Dedifferentiated amniotic fluid mesenchymal stem cell (primary cell): ENCODE measurements around the gene SLC34A3.
"Not testable (repeated sequence)": the region's sequence is repeated elsewhere in the genome, so short reads cannot be mapped to it uniquely, and the experiment has no call there.

Experiments
- DNase-seq: peaks from one replicate; pipeline ENCODE4 v3.0.0-alpha.2; 2016; ENCODE audit errors: extremely low spot score

The SLC34A3 gene

GRCh38 chr9:137241490-137242268 lies 11.0 kb downstream of the SLC34A3 start:
- peak; percentile 26 for DNase-seq

- no peak for DNase-seq
Measured at GRCh38 chr9:137242269-137243203, 11.8 kb downstream of the SLC34A3 start.

GRCh38 chr9:137243266-137243625 lies 12.5 kb downstream of the SLC34A3 start:
- DNase-seq = not testable (repeated sequence)

- no peak for DNase-seq
Measured at GRCh38 chr9:137243626-137244485, 13.2 kb downstream of the SLC34A3 start.

GRCh38 chr9:137244486-137245449 lies 14.1 kb downstream of the SLC34A3 start:
- DNase-seq = no peak

- DNase-seq = no peak
Measured at GRCh38 chr9:137245450-137246421, 15.0 kb downstream of the SLC34A3 start.

GRCh38 chr9:137247135-137247915 lies 16.6 kb downstream of the SLC34A3 start:
- DNase-seq = no peak

GRCh38 chr9:137247916-137248175 lies 17.1 kb downstream of the SLC34A3 start:
- no peak for DNase-seq

- DNase-seq = no peak
Measured at GRCh38 chr9:137250329-137251193, 19.9 kb downstream of the SLC34A3 start.

GRCh38 chr9:137251194-137251461 lies 20.4 kb downstream of the SLC34A3 start, which contains the start of gene STPG3:
TSS of gene STPG3 (plus strand) at chr9:137251286. CDS start at chr9:137251287, 1 bp downstream.
- DNase-seq = no peak

GRCh38 chr9:137251490-137252268 lies 21.0 kb downstream of the SLC34A3 start:
- no peak for DNase-seq

- DNase-seq = no peak
Measured at GRCh38 chr9:137252555-137253506, 22.1 kb downstream of the SLC34A3 start.

GRCh38 chr9:137253717-137254623 lies 23.3 kb downstream of the SLC34A3 start:
- no peak for DNase-seq

GRCh38 chr9:137254624-137255447 lies 24.1 kb downstream of the SLC34A3 start, which contains the start of gene NELFB:
TSS of gene NELFB (plus strand) at chr9:137255327.
- DNase-seq = peak; percentile 69
